ENCODE data around the gene PCDHGB7.

DNA sequence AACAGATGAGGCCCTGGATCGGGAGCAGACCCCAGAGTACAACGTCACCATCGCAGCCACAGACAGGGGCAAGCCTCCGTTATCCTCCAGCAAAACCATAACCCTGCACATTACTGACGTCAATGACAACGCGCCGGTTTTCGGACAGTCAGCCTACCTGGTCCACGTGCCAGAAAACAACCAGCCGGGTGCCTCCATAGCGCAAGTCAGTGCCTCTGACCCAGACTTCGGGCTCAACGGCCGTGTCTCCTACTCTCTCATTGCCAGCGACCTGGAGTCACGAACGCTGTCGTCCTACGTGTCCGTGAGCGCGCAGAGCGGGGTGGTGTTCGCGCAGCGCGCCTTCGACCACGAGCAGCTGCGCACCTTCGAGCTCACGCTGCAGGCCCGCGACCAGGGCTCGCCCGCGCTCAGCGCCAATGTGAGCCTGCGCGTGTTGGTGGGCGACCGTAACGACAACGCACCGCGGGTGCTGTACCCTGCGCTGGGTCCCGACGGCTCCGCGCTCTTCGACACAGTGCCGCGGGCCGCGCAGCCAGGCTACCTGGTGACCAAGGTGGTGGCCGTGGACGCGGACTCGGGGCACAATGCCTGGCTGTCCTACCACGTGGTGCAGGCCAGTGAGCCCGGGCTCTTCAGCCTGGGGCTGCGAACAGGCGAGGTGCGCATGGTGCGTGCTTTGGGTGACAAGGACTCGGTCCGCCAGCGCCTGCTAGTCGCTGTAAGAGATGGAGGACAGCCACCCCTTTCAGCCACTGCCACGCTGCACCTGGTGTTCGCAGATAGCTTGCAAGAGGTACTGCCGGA is 1.8 kb downstream of the PCDHGB7 start:
- TF ChIP-seq, protein P1, sequence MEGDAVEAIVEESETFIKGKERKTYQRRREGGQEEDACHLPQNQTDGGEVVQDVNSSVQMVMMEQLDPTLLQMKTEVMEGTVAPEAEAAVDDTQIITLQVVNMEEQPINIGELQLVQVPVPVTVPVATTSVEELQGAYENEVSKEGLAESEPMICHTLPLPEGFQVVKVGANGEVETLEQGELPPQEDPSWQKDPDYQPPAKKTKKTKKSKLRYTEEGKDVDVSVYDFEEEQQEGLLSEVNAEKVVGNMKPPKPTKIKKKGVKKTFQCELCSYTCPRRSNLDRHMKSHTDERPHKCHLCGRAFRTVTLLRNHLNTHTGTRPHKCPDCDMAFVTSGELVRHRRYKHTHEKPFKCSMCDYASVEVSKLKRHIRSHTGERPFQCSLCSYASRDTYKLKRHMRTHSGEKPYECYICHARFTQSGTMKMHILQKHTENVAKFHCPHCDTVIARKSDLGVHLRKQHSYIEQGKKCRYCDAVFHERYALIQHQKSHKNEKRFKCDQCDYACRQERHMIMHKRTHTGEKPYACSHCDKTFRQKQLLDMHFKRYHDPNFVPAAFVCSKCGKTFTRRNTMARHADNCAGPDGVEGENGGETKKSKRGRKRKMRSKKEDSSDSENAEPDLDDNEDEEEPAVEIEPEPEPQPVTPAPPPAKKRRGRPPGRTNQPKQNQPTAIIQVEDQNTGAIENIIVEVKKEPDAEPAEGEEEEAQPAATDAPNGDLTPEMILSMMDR (IDR thresholded peaks at IDR 0.05; ENCODE audit: low read depth, low read length, poor library complexity, severe bottlenecking): no peak
- TF ChIP-seq EZH2phosphoT487 (IDR thresholded peaks at IDR 0.05; ENCODE audit: borderline replicate concordance, low read length): no peak

All from DOHH2 (cell line).